Activated naive CD8-positive, alpha-beta T cell treated with anti-CD3 and anti-CD28 coated beads, Interleukin-2, amount 50 U/mL, for 24 hours (primary cell): ENCODE measurements around the gene TBXT.

ENCODE experiments used
- ATAC-seq: fragments of 150-1000 bp; cut with Tn5 transposase; one replicate; pipeline ENCODE4 v1.10.0; 2021
- DNase-seq: peaks from one replicate; pipeline ENCODE4 v3.0.0; 2021
- H3K27ac Mint-ChIP-seq: one replicate; pipeline ENCODE4 v1.8.0; 2021; ENCODE audit warnings: mild to moderate bottlenecking, mixed read lengths
- H3K27me3 Mint-ChIP-seq: one replicate; pipeline ENCODE4 v1.8.0; 2021; ENCODE audit warnings: mixed read lengths
- H3K36me3 Mint-ChIP-seq: one replicate; pipeline ENCODE4 v1.8.0; 2021; ENCODE audit warnings: low read depth, mixed read lengths
- H3K4me1 Mint-ChIP-seq: one replicate; pipeline ENCODE4 v1.8.0; 2021; ENCODE audit warnings: mixed read lengths
- H3K4me3 Mint-ChIP-seq: one replicate; pipeline ENCODE4 v1.8.0; 2021; ENCODE audit warnings: mild to moderate bottlenecking, moderate library complexity, mixed read lengths
- H3K9me3 Mint-ChIP-seq: one replicate; pipeline ENCODE4 v1.8.0; 2021; ENCODE audit warnings: mixed read lengths

TBXT gene

DNA sequence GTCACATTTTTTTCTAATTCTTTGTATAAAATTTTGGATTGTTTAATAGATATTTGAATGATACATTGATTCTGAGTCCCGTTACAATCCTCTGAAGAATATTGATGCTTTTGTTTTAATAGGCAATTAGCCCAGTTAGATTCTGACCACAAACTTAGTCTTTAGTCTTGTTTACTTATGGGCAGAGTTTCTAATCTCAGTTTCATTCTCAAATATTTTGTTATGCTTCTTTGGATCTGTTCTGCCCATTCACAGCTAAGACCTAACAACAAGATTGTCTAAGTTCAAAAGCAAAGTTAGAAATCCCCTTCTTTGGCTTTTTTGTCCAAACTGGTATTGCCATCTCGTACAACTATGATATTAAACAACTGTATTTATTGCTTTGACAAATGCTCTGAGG lies 58.0 kb downstream of the TBXT start:
- no peaks in the 10 kb centered on the region for H3K9me3 Mint-ChIP-seq
- no peak for DNase-seq
- H3K27me3 Mint-ChIP-seq, result peaks cover 38% of the 10 kb centered on the region
- no peaks in the 10 kb centered on the region for H3K36me3 Mint-ChIP-seq
- no peak for ATAC-seq
- H3K4me3 Mint-ChIP-seq, result no peak overlapping the region
- peaks cover 6% of the 10 kb centered on the region for H3K4me1 Mint-ChIP-seq
- H3K27ac Mint-ChIP-seq, result no peak overlapping the region
